ENCODE measurements around the gene KRT77. TPM values are rescaled to one million over a fixed set of nuclear protein-coding genes. Genes with fewer than 3 reads are reported as not detected.
"Not testable (repeated sequence)": the region's sequence is repeated elsewhere in the genome, so short reads cannot be mapped to it uniquely, and the experiment has no call there.

Gene KRT77
- total RNA-seq, 1 donor from 2014 or later = not detected

DNA sequence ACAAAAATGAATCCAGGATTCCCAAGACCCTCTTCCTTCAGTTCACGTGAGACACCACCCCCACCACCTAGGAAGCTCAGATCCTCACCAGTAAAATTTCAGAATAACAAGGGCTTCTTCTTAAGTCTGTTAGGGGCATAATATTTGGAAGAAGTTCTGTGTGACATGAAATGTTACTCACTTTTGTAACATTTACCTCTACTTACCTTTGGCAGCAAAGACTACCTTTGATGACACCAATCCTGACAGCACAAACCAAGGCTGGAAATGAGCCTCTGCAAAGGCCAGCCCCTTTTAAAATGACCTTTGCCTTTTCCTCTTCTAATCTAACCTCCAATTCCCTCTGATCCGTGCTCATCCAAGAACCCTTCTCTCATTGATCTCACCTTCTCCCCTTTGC lies 19.4 kb upstream of the KRT77 start:
- DNase-seq (ENCODE audit: low read depth) = no peak

DNA sequence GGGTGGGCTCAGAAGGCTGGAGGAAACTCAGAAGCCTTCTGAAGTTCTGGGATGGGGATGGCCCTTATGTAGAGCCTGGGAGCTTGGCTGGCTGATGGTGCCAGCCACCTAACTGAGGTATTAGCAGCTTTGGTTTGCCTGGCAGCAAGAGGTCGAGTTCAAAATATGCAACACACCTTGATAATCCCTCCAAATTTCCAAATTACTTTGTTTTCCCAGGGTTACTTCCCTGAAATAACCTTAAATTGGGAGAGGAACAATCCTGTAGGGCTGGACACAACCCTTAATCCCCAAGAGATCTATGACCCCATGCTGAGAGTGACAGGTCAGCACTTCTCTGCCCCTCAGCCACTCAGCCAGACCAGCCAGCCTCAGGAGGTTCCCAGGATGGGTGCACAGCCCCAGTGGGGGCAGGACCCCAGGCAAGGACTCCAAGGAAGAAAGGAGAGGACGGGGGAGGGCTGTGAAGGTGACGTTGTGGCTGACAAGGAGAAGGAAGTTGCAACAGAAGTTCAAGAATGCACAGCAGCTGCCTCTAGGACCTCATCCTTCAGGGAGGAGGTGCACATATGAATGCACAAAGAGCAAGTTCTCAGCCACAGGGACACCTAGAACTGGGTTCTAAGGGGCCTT lies 18.6 kb upstream of the KRT77 start:
- DNase-seq (ENCODE audit: low read depth) = no peak

DNA sequence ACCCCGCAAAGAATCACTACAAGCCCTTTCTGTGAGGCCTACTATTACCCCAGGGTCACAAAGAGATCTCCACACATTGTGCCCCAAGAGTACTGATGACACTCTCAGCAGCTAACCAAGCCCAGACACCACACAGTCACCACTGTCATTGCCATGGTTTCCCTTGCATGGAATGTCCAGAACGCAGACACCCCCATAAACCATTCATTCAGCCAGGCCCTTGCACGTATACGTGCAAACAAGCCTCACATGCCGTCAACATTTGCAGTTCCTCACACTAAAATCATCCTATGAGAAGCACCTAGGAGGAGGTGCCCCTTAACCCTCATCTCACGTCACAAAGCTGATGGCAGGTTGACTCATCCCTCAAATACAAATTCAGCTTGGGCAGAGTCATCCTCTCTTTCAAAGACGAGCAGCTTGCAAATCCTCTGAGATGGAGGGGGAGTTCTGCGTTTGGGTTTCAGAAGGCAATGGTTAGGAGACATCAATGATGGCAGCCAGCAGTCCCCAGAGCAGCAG lies 17.1 kb upstream of the KRT77 start:
- no peak for DNase-seq (ENCODE audit: low read depth)

DNA sequence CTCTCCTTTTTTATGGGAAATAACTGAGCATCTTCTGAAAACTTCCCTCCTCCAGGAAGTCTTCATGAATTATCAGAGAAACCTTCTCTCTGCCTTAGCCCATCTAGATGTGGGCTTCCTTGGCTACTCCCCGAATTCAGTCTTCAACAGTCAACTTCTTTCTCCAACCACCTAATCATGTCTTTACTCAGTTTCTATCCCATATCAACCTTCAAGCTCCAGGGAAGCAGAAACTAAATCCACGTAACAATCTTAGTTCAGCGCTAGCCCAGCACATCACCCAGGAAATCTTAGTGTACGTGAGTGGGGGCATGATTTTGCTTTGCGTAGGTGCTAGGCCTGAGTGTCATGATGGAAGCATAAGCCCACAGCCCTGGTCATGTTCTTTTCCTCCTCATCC lies 12.7 kb upstream of the KRT77 start:
- DNase-seq (ENCODE audit: low read depth) = no peak

DNA sequence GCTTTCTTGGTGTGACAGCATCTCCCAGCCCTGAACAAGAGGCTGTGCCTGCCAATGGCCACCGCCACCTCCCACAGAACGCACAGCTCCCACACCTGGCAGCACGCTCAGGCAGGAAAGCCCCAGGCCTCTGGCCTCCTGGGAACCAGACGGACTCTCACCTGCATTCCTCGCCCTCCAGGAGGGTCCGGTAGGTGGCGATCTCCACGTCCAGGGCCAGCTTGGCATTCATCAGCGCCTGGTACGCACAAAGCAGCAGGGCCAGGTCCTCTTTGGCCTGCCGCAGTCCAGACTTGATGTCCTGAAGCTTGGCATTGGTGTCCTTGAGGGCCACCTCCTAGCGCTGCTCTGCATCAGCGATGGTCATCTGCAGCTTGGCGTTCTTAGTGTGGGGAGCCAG lies 12.1 kb upstream of the KRT77 start:
- no peak for DNase-seq (ENCODE audit: low read depth)

DNA sequence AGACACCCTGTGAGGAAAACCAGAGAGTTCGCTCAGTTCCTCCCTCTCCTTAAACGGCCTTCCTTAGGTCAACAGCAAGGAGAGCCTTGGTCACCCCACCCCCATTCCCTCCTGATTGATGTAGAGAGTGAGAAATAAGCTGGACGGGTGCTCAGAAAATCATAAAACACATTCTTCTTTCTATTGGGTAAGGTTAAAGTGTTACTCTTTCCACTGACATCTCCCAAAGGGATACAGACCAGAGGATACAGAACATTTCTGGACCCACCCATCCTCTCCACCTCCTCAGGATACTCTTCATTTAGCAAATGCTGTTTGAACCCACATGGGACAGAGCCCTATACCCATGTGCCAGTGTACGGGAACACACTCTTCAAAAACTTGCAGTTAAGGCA lies 11.6 kb upstream of the KRT77 start:
- DNase-seq (ENCODE audit: low read depth) = no peak

DNA sequence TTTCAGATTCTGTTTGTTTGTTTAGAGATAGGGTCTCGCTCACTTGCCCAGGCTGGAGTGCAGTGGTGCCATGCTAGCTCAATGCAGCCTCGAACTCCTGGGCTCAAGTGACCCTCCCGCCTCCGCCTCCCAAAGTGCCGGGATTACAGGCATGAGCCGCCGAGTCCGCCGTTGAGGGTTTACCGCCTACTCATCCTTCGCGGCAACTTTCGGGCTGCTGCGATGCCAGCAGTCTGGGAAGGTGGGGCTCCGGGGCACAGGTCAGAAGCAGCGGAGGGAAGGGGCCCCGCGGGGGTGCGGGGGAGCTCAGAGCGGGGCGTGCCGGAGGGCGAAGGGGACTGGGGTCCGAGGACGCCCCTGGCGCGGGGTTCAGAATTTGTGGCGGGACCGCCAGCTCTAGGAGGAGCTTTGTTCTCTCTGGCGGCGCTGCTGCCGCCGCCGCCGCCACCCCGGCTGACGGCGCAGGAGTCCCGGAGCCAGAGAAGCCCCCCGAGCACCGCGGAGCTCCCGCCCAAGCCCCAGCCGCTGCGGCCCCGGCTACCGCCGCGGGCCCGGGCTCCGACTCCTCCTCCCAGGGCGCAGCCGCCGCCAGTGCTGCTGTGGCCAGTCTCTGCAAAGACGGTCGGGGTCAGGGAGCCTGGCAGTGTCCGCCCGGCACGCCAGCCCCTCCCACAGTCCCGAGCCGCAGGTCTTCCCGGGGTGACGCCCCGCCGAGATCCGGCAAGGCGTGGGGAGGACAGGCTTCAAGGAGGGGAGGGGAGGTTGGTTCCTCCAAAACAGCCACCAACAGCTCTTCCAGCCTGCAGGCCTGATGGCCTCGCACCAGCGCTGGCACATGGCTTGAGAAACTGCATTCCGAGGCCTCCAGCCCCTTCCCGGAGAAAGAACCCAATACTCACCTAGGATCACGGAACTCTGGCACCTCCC lies 10.9 kb upstream of the KRT77 start:
- DNase-seq (ENCODE audit: low read depth) = no peak

DNA sequence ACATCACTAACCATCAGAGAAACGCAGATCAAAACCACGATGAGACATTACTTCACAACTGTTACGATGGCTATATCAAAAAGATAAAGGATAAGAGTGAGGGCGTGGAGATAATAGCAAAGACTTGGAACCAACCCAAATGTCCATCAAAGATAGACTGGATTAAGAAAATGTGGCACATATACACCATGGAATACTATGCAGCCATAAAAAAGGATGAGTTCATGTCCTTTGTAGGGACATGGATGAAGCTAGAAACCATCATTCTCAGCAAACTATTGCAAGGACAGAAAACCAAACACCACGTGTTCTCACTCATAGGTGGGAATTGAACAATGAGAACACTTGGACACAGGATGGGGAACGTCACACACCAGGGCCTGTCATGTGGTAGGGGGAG lies 8.8 kb upstream of the KRT77 start:
- not testable (repeated sequence) for DNase-seq (ENCODE audit: low read depth)

DNA sequence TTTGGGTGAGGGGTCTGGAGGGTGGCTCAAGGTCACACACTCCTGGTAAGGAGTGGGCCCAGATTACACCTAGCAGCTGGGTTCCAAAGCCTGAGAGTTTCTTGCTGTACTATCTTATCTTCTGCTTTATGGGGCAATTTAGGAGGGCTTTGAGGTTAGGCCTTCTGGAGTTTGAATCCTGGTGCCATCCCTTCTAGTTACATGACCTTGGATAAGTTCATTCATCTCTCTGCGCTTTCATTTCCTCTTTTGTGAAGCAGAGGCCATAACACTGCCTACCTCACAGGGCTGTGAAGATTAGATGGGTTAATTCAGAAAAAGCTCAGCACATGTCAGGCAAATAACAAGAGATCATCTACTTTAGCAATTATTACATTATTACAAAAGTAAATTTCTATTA lies 7.4 kb upstream of the KRT77 start:
- no peak for DNase-seq (ENCODE audit: low read depth)

DNA sequence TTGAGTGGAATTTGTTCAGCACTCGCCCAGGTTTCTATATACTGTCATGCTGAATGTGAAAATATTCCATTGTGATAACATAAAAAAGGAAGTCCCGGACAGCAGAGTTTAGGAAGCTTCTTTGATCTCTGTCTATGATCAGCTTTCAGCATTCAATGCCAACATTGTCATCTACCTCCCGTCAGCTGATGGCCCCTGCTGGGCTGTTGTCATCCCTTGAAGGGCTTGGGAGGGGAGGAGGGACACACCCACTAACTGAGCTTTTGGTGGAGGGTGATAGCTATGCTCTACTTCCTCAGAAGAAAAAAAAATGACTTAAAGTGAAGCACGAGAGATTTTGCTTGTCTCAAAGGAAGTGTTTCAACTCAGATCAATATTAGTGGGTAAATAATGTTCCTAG lies 4.7 kb upstream of the KRT77 start:
- DNase-seq (ENCODE audit: low read depth) = no peak

DNA sequence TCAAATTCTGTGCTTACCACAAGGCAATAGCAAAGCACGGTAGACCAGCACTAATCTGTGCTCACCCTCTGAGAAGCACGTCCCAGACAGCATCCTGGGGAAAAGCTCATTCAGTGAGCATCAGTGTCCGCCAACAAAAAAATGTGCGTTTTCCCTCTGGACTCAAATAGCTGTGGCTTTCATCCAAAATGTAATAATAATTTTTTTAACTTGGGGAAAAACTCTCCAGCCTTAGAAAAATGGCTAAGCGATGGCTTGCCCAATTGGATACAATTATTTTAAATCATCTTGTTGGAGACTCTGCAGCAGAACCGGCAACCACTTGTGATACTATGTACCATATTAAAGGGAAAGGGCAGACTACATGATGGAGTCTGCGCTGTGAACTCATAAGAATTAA lies 1.1 kb upstream of the KRT77 start:
- DNase-seq (ENCODE audit: low read depth) = no peak

DNA sequence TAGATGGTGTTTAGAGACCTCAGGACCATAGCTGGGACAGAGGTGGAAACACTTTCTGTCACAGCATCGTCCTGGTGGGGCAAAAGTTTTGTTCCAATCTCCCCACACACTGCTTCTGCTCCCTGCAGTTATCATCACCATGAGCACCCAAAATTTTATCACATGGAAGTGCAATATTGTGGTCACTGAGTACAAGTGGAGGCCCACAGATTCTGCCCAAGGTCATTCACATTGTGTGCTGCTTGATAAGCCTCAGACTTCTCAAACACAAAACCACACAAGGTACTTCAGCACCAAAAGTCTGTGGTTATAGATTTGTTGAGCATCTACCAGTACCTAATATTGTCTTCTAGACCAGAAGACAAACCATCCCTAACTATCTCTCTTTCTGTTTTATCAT lies 554 bp upstream of the KRT77 start:
- DNase-seq (ENCODE audit: low read depth) = no peak

DNA sequence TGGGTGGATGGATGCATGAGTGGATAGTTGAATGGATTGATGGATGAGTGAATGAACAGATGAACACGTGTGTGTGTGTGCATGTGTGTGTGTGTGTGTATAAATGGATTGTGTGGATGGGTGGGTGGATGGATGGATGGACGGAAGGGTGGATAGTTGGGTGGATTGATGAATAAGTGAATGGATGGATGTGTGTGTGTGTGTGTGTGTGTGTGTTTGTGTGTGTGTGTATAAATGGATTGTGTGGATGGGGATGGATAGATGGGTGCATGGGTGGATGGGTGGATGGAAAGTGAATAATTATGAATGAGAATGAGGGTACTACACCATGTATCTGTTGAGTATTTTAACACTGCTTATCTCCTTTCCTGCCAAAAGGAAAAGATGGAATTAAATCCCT lies 986 bp downstream of the KRT77 start:
- no peak for DNase-seq (ENCODE audit: low read depth)

DNA sequence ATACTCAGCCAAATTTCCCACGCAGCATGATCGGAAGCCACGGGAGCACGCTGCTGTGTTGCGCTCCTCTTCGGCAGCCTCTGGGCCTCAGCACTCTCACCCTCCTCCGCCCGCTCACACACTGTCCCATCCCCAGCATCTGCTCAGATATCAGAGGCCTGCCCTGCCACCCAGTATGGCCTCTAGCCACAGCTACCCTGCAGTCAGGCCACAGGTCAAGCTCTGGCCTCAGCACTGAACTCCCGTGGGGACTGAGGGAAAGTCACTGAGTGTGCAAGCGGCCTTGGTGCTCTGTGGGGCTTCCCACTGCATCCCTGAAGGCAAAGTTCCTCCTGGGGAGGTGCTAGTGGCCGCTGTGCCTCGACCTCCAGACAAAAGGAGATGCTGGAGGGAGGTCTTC lies 2.0 kb downstream of the KRT77 start:
- no peak for DNase-seq (ENCODE audit: low read depth)

DNA sequence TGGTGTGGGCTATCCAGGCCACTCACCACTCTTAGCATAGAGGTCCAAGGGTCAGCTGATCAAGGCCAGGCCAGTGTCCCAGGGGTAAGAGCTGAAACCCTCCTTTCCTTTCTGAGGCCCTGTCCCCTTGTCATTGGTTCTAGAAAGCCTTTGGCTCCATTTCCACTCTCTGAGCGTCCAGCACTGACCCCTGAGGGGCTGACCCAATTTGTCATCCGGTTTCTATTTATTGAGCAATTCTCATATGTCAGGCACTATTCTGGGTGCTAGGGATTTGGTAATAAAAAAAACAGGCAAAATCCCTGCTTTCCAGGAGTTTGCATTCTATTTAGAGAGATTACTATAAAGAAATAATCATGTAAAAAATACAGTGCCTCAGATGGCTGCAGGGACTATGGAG lies 3.4 kb downstream of the KRT77 start:
- no peak for DNase-seq (ENCODE audit: low read depth)

DNA sequence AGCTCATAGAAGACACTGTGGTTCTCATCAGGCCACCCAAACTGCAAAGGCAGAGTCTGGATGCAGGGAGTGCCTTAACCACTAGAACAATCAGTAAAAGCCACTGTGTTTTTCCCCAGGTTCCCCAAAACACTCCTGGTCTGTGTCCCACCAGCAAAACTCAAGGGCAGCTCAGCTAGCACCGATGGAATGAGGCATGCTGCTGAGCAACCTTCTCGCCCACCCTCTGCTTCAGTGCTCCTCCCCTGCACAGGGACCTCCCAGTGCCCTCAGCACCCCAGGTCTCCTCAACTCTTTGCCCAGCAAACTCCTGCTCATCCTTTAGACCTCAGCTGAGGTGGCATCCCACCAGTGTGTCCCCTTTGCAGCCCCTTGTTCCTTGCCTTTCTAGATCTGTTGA lies 4.0 kb downstream of the KRT77 start:
- no peak for DNase-seq (ENCODE audit: low read depth)

DNA sequence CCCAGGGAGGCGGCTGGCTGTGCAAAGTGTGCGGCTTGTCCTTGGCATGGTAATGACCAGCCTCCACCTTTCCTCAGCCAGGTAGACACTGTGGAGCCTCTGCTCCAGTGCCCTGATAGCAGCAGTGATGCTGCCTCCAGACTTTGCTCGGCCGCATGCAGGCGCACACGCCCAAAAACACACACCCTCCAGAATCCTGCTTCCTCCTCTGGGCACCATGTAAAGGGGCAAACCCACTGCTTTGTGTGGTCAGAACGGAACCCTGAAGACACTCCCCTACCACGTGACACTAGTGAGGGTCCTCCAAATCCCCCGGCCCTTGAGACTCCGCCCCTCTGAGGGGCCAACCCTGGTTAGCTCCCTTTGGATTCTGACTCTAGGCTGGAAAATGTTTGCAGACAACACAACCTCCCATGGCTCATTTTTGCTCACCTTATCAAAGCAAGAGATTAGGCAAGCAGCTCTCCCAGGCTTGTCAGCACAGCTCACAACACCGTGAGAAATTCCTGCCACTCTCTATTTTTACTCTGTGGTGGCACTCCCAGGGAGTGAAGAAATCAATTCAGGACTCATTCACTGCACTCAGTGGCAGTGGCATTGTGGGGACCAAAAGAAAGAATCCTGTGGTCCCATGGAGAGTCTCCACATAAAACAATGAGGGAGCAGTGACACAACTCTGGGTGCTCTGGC lies 4.5 kb downstream of the KRT77 start:
- no peak for DNase-seq (ENCODE audit: low read depth)

DNA sequence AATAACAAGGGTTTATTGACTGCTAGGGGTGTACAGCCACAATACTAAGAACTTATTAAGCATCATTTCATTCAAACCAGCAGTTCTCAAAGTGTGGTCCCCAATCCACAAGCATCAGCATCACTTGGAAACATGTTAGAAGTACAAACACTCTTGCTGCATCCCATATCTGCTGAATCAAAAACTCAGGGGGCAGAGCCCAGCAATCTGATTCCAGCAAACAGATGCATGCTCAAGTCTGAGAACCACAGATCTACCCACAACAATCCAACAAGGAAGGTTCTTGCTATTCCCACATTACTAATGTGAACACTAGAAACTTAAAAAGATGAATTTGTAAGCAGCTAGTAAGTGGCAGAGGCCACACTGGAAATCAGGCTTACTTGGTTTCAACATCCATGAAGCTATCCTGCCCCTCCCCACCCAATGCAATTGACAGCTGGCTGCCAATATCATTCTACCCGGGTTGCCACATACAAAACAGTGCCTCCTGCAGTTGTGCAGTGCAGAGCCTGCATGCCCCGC lies 6.2 kb downstream of the KRT77 start:
- no peak for DNase-seq (ENCODE audit: low read depth)

DNA sequence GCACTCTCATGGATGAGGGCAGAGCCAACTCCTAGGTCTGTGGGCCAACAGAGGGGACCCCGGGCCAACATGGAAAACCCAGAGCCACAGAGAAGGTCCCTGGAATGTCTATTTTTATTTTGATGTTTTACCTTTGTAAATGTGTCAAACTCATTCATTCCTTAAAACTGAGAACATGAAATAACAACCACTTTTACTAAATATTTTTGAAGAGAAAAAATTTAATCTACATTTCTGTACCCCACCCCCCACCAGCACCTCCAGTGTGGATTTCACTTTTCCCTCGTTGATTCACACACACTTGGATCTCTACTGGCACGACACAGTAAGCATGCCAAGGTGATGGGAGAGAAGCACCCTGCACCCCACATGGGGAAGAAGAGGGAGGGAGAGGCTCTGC lies 6.7 kb downstream of the KRT77 start:
- no peak for DNase-seq (ENCODE audit: low read depth)

DNA sequence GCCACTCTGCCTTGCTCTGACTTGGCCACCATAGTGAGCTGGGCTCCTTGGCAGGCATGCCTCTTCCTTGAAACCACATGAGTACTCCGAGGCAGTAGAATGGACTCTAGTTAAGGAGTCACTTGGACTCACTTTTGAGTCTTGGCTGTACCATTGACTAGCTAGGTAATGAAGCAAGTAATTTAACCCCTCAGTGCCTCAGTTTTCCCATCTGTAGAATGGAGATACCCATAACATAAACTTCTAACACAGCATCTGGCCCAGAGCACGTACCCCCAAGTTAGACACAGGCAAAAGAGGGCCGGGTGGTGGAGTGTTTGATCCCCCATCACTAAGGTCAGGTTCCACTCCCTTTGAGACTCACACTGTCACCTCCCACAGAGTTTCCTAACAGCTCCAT lies 8.3 kb downstream of the KRT77 start:
- no peak for DNase-seq (ENCODE audit: low read depth)

DNA sequence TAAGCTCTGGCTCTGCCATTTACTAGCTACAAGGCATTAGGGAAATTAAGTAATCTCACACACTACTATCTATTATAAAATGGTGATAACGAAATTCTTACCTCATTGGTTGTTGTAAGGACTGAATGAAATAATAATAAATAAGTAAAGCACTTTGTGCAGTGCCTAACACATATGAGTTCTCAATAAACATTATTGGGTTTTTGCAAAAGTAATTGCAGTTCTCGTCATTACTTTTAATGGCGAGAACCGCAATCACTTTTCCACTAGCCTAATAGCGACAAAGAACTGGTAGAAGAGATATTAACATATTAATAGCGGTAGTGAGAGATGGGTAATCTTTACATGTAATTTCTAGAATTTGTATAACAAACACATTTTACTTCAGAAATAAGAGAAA lies 9.2 kb downstream of the KRT77 start:
- no peak for DNase-seq (ENCODE audit: low read depth)

DNA sequence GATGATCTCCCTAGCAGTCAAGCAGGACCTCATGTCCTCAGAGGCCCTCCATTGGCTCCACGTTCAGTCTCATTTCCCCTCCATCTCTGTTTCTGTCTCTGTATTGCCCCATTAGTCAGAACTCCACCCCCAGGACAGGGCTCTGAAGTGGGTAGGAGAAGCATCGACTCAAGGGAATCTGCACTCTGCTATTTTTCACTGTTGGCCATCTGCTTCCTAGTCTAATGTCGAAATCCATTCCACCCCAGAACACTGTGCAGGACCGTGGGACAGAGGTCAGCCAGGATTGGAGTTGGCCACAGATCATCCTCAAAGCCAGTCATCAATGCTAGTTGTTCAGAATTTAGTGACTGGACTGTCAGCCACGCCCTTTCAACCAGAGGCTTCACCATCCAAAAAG lies 10.1 kb downstream of the KRT77 start:
- DNase-seq (ENCODE audit: low read depth) = no peak

DNA sequence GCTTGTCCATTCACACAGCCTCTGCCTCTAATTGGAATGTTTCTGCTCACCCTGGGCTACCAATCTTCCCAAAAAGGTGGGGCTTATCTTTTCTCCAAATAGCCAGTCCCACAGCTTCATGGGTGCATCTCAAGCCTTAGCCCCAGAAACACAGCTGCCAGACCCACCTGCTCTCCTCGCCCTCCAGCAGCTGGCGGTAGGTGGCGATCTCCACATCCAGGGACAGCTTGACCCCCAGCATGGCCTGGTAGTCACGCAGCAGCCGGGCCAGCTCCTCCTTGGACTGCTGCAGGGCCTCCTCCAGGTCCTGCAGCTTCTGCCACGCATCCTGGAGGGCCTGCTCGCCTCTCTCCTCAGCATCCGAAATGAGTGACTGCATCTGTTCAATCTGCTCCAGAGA lies 11.1 kb downstream of the KRT77 start:
- DNase-seq (ENCODE audit: low read depth) = no peak

Data from renal cortical epithelial cell (primary cell).